ENCODE data around the gene CD151.

CD151 gene

DNA sequence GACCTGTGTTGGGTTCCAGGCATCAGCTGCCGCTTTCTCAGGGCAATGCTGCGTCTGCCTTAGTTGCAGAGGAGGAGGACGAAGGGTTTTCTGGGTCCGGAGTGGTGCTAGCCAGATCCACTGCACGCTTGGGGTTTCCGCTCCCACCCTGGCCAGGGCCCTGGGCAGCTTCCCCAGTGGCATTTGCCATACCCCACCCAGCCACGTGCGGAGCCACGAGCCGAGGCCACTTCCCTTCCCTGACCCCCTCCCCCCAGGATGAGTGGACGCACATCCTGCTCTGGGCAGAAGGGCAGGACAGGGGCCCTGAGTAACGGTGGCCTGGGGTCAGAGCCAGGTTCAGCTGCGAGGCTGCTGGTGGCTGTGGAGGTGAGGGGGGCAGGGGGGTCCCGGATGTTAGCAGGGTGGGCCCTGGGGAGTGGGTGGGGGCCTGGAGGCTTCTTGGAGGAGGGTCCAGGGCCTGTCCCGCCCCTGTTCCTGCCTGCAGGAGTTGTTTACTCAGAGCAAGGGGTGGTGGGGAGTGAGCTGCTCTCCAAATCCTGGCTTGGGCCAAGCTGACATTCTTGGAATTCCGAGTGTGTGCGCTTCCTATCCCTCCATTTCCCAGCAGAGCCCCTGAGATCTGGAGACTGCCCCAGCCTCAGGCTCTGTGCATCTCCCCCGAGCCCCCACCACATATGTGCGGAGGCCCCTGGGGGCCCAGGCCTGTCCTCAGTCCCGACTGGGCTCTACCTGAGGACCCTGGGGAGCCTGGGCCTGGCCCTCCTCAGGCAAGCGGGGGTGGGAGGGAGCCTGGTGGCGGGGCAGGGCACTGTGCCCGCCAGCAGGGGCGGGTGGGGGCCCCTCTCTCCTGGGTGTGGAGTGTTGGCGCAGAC lies 11.3 kb downstream of the CD151 start:
- DNase-seq: no peak

DNA sequence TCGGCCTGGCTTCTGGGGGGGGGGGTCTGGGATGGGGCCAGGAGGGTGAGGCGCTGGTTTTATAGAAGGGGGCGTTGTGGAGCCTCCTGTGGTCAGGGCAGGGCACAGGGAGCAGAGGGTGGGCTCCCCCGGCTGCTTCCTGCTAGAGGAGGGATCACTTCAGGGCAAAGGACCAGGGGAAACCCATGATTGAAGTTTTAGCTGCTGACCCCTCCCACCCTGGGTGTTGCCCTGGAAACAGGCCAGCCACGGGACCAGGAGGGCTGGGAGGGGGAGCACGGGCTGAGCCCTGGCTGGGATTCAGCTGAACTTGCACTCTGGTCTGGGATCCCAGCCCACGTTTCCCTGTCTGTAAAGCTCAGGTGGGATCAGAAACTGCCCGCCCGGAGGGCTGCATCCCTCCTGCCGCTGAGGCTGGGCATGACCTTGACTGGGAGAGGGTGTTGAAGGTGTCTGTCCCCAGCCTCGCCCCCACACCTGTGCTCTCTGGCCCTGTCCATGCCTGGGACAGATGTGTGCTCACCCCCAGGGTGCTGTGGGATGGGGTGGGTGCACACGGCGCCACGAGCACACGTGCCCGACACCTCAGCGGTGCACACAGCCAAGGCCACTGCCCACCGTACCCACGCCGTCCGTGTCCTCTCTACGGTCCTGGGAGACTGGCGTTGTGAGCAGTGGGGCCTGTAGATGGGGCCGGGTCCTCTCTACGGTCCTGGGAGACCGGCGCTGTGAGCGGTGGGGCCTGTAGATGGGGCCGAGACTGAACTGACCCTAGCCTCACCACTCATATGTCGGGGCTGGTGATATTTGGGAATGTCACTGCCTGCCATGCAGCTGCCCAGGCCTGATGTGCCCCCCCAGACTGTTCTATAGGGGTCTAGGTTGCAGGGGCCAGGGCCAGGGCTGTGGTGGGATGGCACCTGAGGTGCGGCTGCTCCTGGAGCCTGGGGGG lies 12.2 kb downstream of the CD151 start:
- DNase-seq: no peak

DNA sequence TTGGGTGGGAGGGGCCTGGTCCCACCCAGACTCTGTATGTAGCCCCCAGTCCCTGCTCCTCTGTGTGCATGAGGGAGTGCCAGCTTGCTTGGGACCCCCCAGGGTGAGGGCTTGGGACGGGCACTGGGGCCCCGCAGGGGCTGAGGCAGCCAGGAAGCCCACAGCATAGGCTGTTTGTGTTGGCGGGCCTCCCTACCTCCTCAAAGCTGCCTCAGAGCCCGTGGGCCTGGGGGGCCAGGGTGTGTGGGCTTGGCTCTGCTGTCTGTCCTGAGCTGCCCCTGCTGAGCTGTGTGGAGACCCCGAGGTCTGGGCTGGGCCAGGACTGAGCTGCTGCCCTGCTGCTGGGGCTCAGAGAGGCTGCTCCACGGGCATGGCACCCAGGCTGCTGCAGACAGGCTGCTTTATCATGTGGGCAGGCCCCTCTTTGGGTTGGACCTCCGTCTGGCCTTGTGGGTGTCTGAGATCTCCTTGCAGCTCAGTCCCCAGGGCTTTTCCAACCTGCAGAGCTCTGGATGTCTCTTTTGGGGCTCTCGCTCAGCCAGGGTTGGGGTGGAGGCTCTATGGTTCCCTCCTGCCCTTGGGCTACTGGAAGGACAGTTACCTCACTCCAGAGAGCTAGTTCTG lies 13.2 kb downstream of the CD151 start:
- no peak for DNase-seq

- DNase-seq: no peak
Observed at GRCh38 chr11:846496-847098, 13.8 kb downstream of the CD151 start.

DNA sequence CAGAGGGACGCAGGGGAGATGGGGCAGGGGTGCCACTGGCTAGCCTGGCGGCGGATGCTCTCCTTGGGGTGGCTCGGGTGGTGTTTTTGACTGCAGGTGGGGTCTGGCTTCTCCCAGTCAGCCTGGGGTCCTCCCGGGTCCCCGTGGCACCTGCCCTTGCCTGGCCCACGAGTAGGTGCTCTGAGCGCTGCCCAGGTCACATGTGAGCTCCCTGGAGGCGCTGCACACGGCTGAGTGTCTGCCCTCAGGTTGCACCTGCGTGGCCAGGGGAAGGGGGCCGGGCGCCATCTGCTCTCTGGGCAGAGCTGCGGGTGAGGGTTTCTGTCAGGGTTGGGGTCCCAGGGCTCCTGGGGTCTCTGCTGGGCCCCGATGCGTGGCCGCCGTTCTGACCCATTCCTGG lies 15.1 kb downstream of the CD151 start:
- no peak for DNase-seq

DNA sequence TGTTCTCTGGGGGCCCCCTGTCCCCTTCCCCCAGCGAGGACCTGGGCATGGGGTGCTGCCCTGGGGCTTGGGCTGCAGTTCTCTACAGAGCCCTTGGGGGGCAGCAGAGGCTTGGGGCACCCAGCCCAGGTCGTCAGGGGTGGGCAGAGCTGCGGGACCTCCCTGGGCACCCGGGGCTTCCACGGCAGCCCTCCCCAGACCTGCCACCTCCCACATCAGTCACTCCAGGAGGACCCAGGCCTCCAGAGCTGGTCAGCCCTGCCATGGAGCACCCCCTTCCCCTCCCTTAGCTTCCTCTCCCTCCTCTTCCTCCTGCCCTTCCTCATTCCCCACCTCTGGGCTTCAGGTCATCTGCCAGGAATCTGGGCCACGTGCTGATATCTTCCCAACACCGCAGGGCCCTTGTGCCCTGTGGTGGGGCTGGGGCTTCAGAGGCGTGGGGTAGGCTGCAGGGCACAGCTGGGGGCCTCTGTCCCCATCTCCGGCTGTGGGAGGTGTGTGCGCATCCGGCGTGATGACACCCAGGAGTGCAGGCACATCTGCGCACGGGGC lies 15.7 kb downstream of the CD151 start:
- no peak for DNase-seq

- no peak for DNase-seq
Observed at GRCh38 chr11:849104-849824, 16.5 kb downstream of the CD151 start.

GRCh38 chr11:849951-850774 lies 17.4 kb downstream of the CD151 start:
- DNase-seq: no peak

GRCh38 chr11:850775-851763 lies 18.3 kb downstream of the CD151 start:
- DNase-seq: no peak

GRCh38 chr11:852762-853161 lies 20.0 kb downstream of the CD151 start:
- no peak for DNase-seq

GRCh38 chr11:853682-854448 lies 21.1 kb downstream of the CD151 start:
- no peak for DNase-seq

GRCh38 chr11:854601-855329 lies 22.0 kb downstream of the CD151 start:
- no peak for DNase-seq

GRCh38 chr11:855330-855674 lies 22.6 kb downstream of the CD151 start:
- DNase-seq: no peak

GRCh38 chr11:855796-856195 lies 23.0 kb downstream of the CD151 start:
- DNase-seq: no peak

- no peak for DNase-seq
Observed at GRCh38 chr11:856397-856796, 23.6 kb downstream of the CD151 start.

- no peak for DNase-seq
Observed at GRCh38 chr11:858053-858761, 25.5 kb downstream of the CD151 start.

GRCh38 chr11:858762-859339 lies 26.1 kb downstream of the CD151 start:
- no peak for DNase-seq
